B cell (primary cell): ENCODE data around the gene PLVAP. TPM values are rescaled to one million over a fixed set of nuclear protein-coding genes. Genes with fewer than 3 reads are reported as not detected.

ENCODE experiments used
- ATAC-seq: fragments of 200-7000 bp; cut with Tn5 transposase; one replicate; pipeline ENCODE4 v1.10.0; 2021; ENCODE audit warnings: low read depth, mild to moderate bottlenecking, moderate number of reproducible peaks, moderate library complexity
- CTCF ChIA-PET: fragments of 350-600 bp; sonication (Branson Sonifier 250); formaldehyde crosslinking; loops from one replicate; lab custom pipeline; 2021; ENCODE audit warnings: antibody characterized with exemption, inconsistent platforms; lab: Charles Lee
- POLR2A ChIA-PET: fragments of 350-600 bp; sonication (Branson Sonifier 250); formaldehyde crosslinking; loops from one replicate; lab custom pipeline; 2021; ENCODE audit warnings: antibody characterized with exemption; lab: Charles Lee
- DNase-seq: peaks from one replicate; pipeline ENCODE4 v3.0.0; 2013
- H2AFZ ChIP-seq: 2 replicates; pipeline ENCODE4 v1.6.1; 2012; ENCODE audit warnings: mild to moderate bottlenecking, low read depth, low read length; ENCODE audit not compliant: insufficient read depth, poor library complexity, severe bottlenecking
- H3K27ac ChIP-seq, 2 donors: 1 replicate in 1 of 2; 2 replicates in 1 of 2; pipeline ENCODE4 v1.5.1; 2012 to 2013; ENCODE audit warnings: low read length in 2 of 2, mild to moderate bottlenecking in 2 of 2, moderate library complexity in 1 of 2
- H3K27me3 ChIP-seq, 4 experiments: fragments of 200-600 bp in 1 of 4; sonication (generic) in 1 of 4; replicated peaks in 1 of 4; 1 replicate in 2 of 4; 2 replicates in 2 of 4; pipeline versions ENCODE4 v1.6.1 to v1.7.0; 2013 to 2016; ENCODE audit warnings: low read length in 3 of 4, mild to moderate bottlenecking in 2 of 4, mixed read lengths in 1 of 4, moderate library complexity in 1 of 4; ENCODE audit not compliant: insufficient read depth in 4 of 4, control insufficient read depth in 3 of 4; ENCODE audit errors: control extremely low read depth in 1 of 4
- H3K36me3 ChIP-seq, 2 experiments: replicated peaks in 1 of 2; 1 replicate in 1 of 2; 2 replicates in 1 of 2; pipeline versions ENCODE4 v1.6.1 to v1.7.1; 2013; ENCODE audit warnings: low read length in 1 of 2; ENCODE audit not compliant: insufficient read depth in 2 of 2, control insufficient read depth in 1 of 2; ENCODE audit errors: control extremely low read depth in 1 of 2, extremely low read depth in 1 of 2
- H3K4me1 ChIP-seq, 2 donors: fragments of 200-600 bp in 1 of 2; sonication (generic) in 1 of 2; 1 replicate in 1 of 2; 2 replicates in 1 of 2; pipeline versions ENCODE4 v1.5.1 to v1.6.1; 2013 to 2017; ENCODE audit warnings: low read length in 2 of 2; ENCODE audit not compliant: control insufficient read depth in 2 of 2, insufficient read depth in 2 of 2
- H3K4me2 ChIP-seq: replicated peaks from 2 replicates; pipeline ENCODE3; 2012; ENCODE audit warnings: mild to moderate bottlenecking, low read depth, low read length; ENCODE audit not compliant: poor library complexity, severe bottlenecking
- H3K4me3 ChIP-seq, 5 experiments: fragments of 200-600 bp in 1 of 5; sonication (generic) in 1 of 5; 1 replicate in 3 of 5; 2 replicates in 2 of 5; pipeline versions ENCODE4 v1.5.1 to v1.7.0; 2011 to 2016; ENCODE audit warnings: low read length in 4 of 5, mild to moderate bottlenecking in 4 of 5, low read depth in 2 of 5, control low read depth in 1 of 5, moderate library complexity in 1 of 5; ENCODE audit not compliant: insufficient read depth in 1 of 5; ENCODE audit errors: control extremely low read depth in 1 of 5, extremely low read depth in 1 of 5
- H3K79me2 ChIP-seq: fragments of 200-600 bp; sonication (generic); one replicate; pipeline ENCODE4 v1.6.0; 2016; ENCODE audit warnings: low read length; ENCODE audit not compliant: control insufficient read depth, insufficient read depth
- H3K9ac ChIP-seq: fragments of 200-600 bp; sonication (generic); 2 replicates; pipeline ENCODE4 v1.6.1; 2017; ENCODE audit warnings: mild to moderate bottlenecking, low read length, moderate library complexity
- H3K9me3 ChIP-seq, 3 donors: one replicate each; pipeline versions ENCODE4 v1.6.1 to v1.7.1; 2013; ENCODE audit warnings: low read length in 2 of 3; ENCODE audit not compliant: control insufficient read depth in 2 of 3, insufficient read depth in 1 of 3; ENCODE audit errors: control extremely low read depth in 1 of 3
- H4K20me1 ChIP-seq: 2 replicates; pipeline ENCODE4 v1.6.0; 2012; ENCODE audit warnings: mild to moderate bottlenecking, low read length; ENCODE audit not compliant: insufficient read depth, control insufficient read depth, poor library complexity, severe bottlenecking
- H3K27ac Mint-ChIP-seq: one replicate; pipeline ENCODE4 v1.8.0; 2021; ENCODE audit warnings: mixed read lengths
- H3K27me3 Mint-ChIP-seq: one replicate; pipeline ENCODE4 v1.8.0; 2021; ENCODE audit warnings: mixed read lengths
- H3K4me1 Mint-ChIP-seq: one replicate; pipeline ENCODE4 v1.8.0; 2021; ENCODE audit warnings: mixed read lengths
- H3K4me3 Mint-ChIP-seq: one replicate; pipeline ENCODE4 v1.8.0; 2021; ENCODE audit warnings: mixed read lengths
- H3K9me3 Mint-ChIP-seq: one replicate; pipeline ENCODE4 v1.8.0; 2022; ENCODE audit warnings: mixed read lengths; ENCODE audit not compliant: insufficient read depth
- EZH2 ChIP-seq: IDR thresholded peaks from 2 replicates; pipeline ENCODE4 v1.6.1; 2012; ENCODE audit warnings: borderline replicate concordance, low read depth, mild to moderate bottlenecking, moderate library complexity, low read length; ENCODE audit not compliant: insufficient read depth, poor library complexity, severe bottlenecking
- WGBS: methylation state at CpG from one replicate; pipeline ENCODE4 v1.1.5; 2013; ENCODE audit warnings: missing lambda C conversion rate; ENCODE audit not compliant: insufficient coverage; 5-methylcytosine and 5-hydroxymethylcytosine counted together
- intact Hi-C: fragments of 100-400 bp; cut with micrococcal nuclease; formaldehyde crosslinking; loops from one replicate; pipeline ENCODE4 v1.10.0; 2022
- polyA plus RNA-seq: library from polyadenylated mRNA; depleted of rRNA; stranded (reverse); fragments of >200 nt; gene quantifications from 2 replicates; pipeline ENCODE4 v1.2.3, GENCODE V29; 2012
- total RNA-seq, 2 donors: library from RNA; stranded (reverse); fragments of 120-200 nt in 1 of 2; gene quantifications; 1 replicate in 1 of 2; 2 replicates in 1 of 2; pipeline versions ENCODE4 v1.2.3 to v1.2.4, GENCODE V29; 2013 to 2022
- TF ChIP-seq, protein P1 (sequence below): fragments of 200-600 bp; IDR thresholded peaks from one replicate; pipeline ENCODE4 v1.8.0; 2022; ENCODE audit warnings: antibody characterized with exemption, mild to moderate bottlenecking

PLVAP gene
- total and polyA plus RNA-seq, 2 donors (not counting 1 experiment from before 2014, with no cell fraction given), result 0.06 TPM; not detected in 1

DNA sequence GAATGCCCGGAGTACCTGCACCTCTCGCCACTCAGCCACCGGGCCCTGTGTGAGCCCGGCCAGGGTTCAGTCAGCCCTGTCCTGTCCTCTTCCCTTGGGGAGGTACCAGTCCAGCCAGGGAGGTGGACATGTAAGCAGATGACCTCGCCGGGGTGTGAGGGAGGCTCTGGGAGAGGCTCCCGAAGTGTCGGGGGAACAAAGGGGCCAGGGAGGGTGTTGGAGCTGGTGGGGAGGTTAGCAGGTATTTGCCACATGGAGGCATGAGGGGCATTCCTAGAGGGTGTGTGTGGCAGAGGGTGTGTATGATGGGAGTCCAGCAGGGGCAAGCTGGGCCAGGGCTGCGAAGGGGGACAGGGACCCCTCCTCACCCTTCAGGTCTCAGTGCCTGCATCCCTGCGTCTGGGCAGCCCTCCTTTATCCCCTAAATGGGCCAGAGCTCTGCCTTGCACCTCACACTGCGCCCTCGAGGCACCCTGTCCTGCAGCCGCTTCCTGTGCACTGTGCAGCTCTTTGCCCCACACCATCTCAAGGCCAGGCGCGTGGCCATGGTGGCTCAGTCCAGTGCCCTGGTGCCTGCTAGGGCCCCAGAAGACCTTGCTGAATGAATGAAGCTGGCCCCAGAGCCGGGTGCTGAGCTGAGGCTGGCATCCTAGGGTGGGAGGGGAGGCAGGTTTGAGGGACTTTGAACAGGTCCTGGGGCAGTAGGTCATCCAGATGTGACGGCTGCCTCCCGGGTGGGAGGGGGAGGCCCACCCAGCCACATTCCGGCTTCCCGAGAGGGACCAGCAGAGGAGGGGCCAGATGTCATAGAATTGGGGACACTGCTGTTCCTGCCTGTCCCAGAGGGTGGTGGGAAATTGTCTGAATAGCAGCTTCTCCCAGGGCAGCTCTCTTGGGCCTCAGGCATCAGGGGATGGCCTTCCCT is 64.7 kb downstream of the PLVAP start:
- H3K36me3 ChIP-seq, result peaks cover 0 to 25% of the 10 kb centered on the region in 2 experiments
- no peaks in the 10 kb centered on the region for H3K27me3 Mint-ChIP-seq
- H3K9me3 ChIP-seq, result no peaks in the 10 kb centered on the region
- intact Hi-C loops, result no loop called here
- H4K20me1 ChIP-seq, result peaks cover 62% of the 10 kb centered on the region
- no peak overlapping the region for H3K4me3 ChIP-seq
- no peak overlapping the region for H3K27ac ChIP-seq
- ATAC-seq (no peak), DNase-seq (no peak)
- ChIA-PET CTCF (interaction anchor here (0.7 to 1.4 kb wide), 5 partner anchors 9 to 261 kb away, joined by 3 to 4 read pairs (median 3); partner anchors contain the start of gene BABAM1), POLR2A (interaction anchor here (0.6 kb wide), 1 partner anchor 98 kb away, joined by 6 read pairs; no protein-coding TSS in a partner anchor)
- H3K9me3 Mint-ChIP-seq, result no peaks in the 10 kb centered on the region
- no peak overlapping the region for H3K4me2 ChIP-seq
- no peaks in the 10 kb centered on the region for H3K27me3 ChIP-seq
- no peak overlapping the region for H3K27ac Mint-ChIP-seq
- H3K4me1 ChIP-seq, result peaks cover 9 to 19% of the 10 kb centered on the region in 2 donors
- no peak overlapping the region for H2AFZ ChIP-seq
- H3K9ac ChIP-seq, result no peak overlapping the region
- H3K4me3 Mint-ChIP-seq, result no peak overlapping the region
- 96% methylated on average over 20 of the region's 20 CpGs for WGBS
- H3K4me1 Mint-ChIP-seq, result peaks cover 25% of the 10 kb centered on the region
- TF ChIP-seq, protein P1, sequence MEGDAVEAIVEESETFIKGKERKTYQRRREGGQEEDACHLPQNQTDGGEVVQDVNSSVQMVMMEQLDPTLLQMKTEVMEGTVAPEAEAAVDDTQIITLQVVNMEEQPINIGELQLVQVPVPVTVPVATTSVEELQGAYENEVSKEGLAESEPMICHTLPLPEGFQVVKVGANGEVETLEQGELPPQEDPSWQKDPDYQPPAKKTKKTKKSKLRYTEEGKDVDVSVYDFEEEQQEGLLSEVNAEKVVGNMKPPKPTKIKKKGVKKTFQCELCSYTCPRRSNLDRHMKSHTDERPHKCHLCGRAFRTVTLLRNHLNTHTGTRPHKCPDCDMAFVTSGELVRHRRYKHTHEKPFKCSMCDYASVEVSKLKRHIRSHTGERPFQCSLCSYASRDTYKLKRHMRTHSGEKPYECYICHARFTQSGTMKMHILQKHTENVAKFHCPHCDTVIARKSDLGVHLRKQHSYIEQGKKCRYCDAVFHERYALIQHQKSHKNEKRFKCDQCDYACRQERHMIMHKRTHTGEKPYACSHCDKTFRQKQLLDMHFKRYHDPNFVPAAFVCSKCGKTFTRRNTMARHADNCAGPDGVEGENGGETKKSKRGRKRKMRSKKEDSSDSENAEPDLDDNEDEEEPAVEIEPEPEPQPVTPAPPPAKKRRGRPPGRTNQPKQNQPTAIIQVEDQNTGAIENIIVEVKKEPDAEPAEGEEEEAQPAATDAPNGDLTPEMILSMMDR, result no peak
- TF ChIP-seq EZH2, result no peak
- peaks cover 65% of the 10 kb centered on the region for H3K79me2 ChIP-seq
